ENCODE data around the gene RGS9.
A peak's percentile ranks its signal among the peaks of the same experiment; 100 is the strongest.

The RGS9 gene

DNA sequence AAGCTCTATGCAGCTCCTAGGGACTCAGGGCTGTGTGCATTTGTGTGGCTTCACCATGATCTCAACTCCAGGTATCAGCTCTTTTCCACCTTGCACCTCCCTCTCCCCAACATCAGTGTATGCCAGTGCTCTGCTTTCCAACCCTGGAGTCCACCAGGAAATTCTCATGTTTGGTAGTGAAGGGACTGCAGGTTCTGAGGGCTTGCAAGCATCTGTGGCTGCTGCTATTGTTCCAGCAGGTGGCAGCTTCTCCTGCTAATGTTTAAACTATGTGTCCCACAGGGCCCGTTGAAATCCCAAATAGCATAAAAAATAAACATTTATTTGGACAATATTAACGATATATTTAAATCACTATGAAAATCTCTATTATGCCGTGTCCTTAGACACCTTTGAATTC is 82.0 kb downstream of the RGS9 start:
- DNase-seq (ENCODE audit: low spot score) = no peak

DNA sequence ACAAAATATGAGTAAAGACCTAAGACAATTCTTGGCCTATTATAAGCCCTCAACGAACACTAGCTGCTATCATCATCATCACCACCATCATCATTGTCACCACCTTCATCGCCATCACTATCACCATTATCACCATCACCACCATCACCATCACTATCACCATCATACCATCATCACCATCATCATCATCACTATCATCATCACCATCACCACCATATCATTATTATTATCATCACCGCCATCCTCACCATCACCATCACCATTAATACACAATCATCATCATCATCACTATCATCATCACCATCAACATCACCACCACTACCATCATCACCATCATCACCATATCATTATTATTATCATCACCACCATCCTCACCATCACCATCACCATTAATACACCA is 82.5 kb downstream of the RGS9 start:
- DNase-seq (ENCODE audit: low spot score) = no peak

- no peak for DNase-seq (ENCODE audit: low spot score)
Observed at GRCh38 chr17:65220732-65221131, 83.6 kb downstream of the RGS9 start.

- DNase-seq (ENCODE audit: low spot score) = no peak
Observed at GRCh38 chr17:65222214-65222738, 85.1 kb downstream of the RGS9 start.

DNA sequence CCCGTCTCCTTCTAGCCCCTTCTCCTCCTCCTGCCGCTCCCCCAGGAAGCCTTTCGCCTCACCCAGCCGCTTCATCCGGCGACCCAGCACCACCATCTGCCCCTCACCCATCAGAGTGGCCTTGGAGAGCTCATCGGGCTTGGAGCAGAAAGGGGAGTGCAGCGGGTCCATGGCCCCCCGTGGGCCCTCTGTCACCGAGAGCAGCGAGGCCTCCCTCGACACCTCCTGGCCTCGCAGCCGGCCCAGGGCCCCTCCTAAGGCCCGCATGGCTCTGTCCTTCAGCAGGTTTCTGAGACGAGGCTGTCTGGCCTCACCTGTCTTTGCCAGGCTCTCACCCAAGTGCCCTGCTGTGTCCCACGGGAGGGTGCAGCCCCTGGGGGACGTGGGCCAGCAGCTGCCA is 87.9 kb downstream of the RGS9 start:
- no peak for DNase-seq (ENCODE audit: low spot score)

GRCh38 chr17:65226227-65226626 is 89.1 kb downstream of the RGS9 start:
- no peak for DNase-seq (ENCODE audit: low spot score)

DNA sequence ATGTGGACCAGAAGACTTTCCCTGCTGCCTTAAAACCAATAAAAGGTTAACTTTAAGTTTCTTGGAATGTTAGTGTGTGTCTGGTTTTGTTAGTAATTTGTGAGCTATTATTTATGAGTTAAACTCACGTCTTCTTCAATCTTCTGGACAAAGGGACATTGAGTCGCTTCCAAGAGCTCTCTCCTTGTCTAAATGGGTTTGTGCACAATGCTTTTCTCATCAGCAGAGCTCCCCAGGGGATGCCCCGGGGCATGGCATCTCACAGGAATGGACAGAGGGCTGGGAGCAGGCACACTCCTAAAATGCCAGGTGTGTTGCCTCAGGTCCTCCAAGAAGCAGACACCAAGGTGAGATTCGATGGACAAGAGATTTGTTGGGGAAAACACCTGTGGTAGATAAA is 90.5 kb downstream of the RGS9 start:
- DNase-seq (ENCODE audit: low spot score) = no peak

DNA sequence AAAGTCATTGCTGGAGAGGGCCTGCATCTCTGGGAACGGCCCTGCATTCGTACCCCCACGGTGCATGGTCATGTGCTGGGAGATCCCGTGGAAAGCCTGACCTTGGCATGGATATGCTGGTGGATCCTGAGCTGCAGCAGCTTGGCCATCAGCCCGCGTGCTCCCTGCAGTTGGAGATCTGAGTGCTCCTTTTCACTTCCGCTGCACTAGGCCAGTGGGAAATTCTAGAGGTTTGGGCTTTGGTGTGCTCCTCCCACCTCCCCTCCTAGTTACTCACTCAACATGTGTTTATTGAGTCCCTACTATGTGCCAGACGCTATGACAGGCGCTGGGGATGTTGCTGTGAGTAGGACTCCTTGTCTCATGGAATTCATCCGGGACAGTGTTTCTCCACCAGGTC is 91.1 kb downstream of the RGS9 start:
- no peak for DNase-seq (ENCODE audit: low spot score)

- DNase-seq (ENCODE audit: low spot score) = peak; percentile 90
Observed at GRCh38 chr17:65228734-65229620, 91.8 kb downstream of the RGS9 start.

DNA sequence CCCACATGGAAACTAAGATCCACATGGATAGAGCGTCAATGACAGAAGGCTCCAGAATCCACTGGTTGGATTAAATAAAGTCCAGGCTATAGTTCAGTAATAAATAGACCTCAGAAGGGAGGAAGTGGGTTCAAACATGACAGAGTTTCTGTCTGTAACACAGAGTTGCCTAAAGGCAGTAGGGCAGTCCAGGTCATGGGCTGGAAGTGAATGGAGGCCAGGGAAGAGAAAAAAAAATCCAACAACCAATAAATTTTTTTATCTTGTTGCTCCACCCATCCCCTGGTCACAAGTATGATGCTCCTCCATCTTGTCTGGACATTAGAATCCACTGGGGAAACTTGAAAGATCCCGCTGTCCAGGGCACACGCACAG is 92.4 kb downstream of the RGS9 start:
- DNase-seq (ENCODE audit: low spot score) = peak; percentile 44

DNA sequence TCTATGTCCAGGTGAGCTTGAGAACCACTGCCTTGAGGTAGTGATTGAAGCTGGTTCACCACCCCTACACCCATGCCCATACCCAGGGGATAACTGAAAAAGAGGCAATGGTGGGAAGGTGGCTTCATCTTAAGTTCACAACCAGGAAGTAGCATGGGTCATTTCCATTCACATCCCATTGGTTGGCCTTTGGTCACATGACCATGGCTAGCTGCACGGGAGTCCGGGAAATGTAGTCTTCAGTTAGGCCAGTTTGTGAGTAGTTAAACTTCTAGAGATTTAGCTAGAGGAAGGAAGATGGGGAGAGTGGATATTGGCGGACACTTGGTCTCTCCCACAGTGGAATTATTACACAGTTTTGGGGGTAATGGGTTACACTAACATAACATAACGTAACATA is 92.9 kb downstream of the RGS9 start:
- no peak for DNase-seq (ENCODE audit: low spot score)

- no peak for DNase-seq (ENCODE audit: low spot score)
Observed at GRCh38 chr17:65231086-65231485, 93.9 kb downstream of the RGS9 start.

DNA sequence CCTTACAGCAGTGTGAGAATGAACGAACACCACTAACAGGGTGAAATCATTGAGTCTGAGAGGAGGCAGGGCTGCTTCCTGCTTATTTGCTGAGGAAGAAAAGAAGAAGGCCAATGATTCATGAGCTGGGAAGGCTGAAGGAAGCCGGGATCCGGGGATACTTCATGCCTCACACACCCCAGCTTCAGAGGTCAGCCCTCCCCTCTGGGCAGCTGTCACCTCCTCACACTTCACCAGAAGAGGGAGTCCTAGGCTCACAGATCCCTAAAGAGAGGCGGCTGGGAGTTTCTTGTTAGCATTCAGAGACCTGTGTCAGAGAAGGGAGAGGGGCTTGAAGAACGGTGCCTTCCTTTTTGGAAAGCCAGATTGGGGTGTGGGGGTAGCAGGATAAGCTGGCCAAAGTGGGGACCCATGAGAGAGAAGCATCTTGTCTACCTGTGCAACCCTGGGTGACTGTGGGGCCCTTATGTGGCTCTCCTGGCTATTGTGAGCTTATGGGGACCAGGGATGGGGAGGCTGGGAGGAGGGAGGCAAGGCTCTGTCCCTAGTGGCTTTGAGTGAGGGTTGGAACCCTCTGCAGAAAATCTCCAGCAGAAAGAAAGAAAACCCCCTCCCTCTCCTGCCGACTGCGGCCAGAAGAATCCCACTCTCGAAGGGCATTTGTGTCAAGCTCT is 94.6 kb downstream of the RGS9 start:
- peak; percentile 74 for DNase-seq (ENCODE audit: low spot score)

DNA sequence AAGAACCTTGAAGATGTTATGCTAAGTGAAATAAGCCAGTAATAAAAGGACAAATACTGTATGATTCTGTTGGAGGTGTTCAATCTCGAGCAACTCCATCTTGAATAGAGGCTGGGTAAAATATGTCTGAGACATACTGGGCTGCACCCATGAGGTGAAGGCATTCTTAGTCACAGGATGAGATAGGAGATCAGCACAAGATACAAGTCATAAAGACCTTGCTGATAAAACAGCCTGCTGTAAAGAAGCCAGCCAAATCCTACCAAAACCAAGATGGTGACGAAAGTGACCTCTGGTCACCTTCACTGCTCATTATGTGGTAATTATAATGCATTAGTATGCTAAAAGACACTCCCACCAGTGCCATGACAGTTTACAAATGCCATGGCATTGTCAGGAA is 98.1 kb downstream of the RGS9 start:
- peak; percentile 24 for DNase-seq (ENCODE audit: low spot score)

GRCh38 chr17:65236321-65236720 is 99.2 kb downstream of the RGS9 start:
- no peak for DNase-seq (ENCODE audit: low spot score)

GRCh38 chr17:65243838-65244625 is 106.9 kb downstream of the RGS9 start:
- no peak for DNase-seq (ENCODE audit: low spot score)

DNA sequence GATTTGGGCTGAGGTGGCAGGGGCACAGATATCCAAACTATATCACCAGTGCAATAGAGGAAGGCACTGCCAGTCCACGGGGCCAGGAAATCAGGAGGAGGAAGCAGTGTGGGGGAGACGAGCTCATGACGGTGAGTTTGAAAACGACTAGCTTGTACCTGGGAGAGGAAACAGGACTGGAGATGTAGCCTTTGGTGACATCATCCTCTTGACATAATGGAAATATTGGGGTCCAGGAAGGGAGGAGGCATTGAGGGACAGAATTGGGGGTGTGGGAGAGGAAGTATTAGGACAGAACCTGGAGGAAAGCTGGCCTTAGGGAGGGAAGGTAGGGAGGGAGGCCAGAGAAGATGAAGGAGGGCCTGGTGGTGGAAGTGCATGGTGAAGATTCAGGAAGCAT is 109.1 kb downstream of the RGS9 start:
- no peak for DNase-seq (ENCODE audit: low spot score)

GRCh38 chr17:65249774-65250173 is 112.6 kb downstream of the RGS9 start:
- no peak for DNase-seq (ENCODE audit: low spot score)

DNA sequence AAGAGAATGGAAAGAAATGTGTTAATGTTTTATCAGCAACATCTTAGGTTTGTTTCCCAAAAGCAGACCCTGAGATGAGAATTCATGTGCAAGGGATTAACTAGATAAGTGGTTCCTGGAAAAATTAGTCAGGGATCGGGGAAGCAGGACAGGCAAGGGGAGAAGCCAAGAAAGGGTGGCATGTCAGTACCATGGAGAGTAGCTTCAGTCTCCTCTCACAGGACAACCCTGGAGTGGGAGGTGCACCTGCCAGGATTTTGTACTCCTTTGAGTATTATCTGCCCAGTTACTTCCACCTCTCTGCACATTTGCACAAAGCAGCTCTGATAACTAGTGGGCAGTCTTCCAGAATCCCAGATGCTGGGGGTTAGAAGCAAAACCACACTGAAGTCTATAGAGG is 117.0 kb downstream of the RGS9 start:
- no peak for DNase-seq (ENCODE audit: low spot score)

DNA sequence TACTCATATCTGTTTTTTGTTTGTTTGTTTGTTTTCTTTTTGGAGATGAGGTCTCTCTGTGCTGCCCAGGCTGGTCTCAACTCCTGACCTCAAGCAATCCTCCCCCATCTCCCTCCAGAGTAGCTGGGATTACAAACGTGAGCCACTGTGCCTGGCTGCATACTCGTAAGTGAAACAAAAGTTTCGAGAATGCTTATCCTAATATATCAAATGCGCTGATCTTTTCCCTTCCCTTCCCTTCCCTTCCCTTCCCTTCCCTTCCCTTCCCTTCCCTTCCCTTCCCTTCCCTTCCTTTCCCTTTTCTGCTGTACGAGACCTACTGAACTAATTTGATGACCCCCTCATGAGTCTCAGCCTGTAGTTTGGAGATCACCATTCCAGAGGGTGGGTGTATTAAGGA is 122.1 kb downstream of the RGS9 start:
- DNase-seq (ENCODE audit: low spot score) = no peak

GRCh38 chr17:65259696-65260485 is 122.7 kb downstream of the RGS9 start:
- no peak for DNase-seq (ENCODE audit: low spot score)

GRCh38 chr17:65260626-65261025 is 123.5 kb downstream of the RGS9 start:
- no peak for DNase-seq (ENCODE audit: low spot score)
